Activated CD8-positive, alpha-beta memory T cell treated with anti-CD3 and anti-CD28 coated beads, Interleukin-2, amount 50 U/mL, for 1 hour (primary cell): ENCODE data around the gene TTBK2.
"Not testable (repeated sequence)": the region's sequence is repeated elsewhere in the genome, so short reads cannot be mapped to it uniquely, and the experiment has no call there.

Source experiments
- DNase-seq: peaks from one replicate; pipeline ENCODE4 v3.0.0-alpha.2; 2020; ENCODE audit errors: extremely low read depth

The TTBK2 gene

GRCh38 chr15:42764154-42764731 is 156.3 kb downstream of the TTBK2 start:
- not testable (repeated sequence) for DNase-seq

GRCh38 chr15:42761813-42762212 is 158.8 kb downstream of the TTBK2 start:
- not testable (repeated sequence) for DNase-seq

GRCh38 chr15:42760759-42761158 is 159.8 kb downstream of the TTBK2 start:
- DNase-seq: no peak

- no peak for DNase-seq
Observed at GRCh38 chr15:42759093-42759492, 161.5 kb downstream of the TTBK2 start.

- no peak for DNase-seq
Observed at GRCh38 chr15:42750306-42750705, 170.3 kb downstream of the TTBK2 start.

- no peak for DNase-seq
Observed at GRCh38 chr15:42749266-42749665, 171.3 kb downstream of the TTBK2 start.

GRCh38 chr15:42744195-42744594 is 176.4 kb downstream of the TTBK2 start:
- DNase-seq: no peak

- DNase-seq: no peak
Observed at GRCh38 chr15:42742149-42742548, 178.4 kb downstream of the TTBK2 start.

- no peak for DNase-seq
Observed at GRCh38 chr15:42741710-42742109, 178.9 kb downstream of the TTBK2 start.

- no peak for DNase-seq
Observed at GRCh38 chr15:42737529-42738328, 182.8 kb downstream of the TTBK2 start.

- peak; percentile 59 for DNase-seq
Observed at GRCh38 chr15:42736793-42737528, 183.6 kb downstream of the TTBK2 start, which contains the start of gene CDAN1. TSS of gene CDAN1 (minus strand) at chr15:42737128. CDS start at chr15:42737102, 26 bp downstream.

- no peak for DNase-seq
Observed at GRCh38 chr15:42736178-42736792, 184.3 kb downstream of the TTBK2 start.

- DNase-seq: no peak
Observed at GRCh38 chr15:42735382-42736165, 185.0 kb downstream of the TTBK2 start.

GRCh38 chr15:42734076-42734672 is 186.4 kb downstream of the TTBK2 start:
- DNase-seq: no peak

- no peak for DNase-seq
Observed at GRCh38 chr15:42733027-42733426, 187.6 kb downstream of the TTBK2 start.

GRCh38 chr15:42732095-42732827 is 188.3 kb downstream of the TTBK2 start:
- DNase-seq: no peak

- no peak for DNase-seq
Observed at GRCh38 chr15:42731461-42731860, 189.1 kb downstream of the TTBK2 start.

GRCh38 chr15:42730536-42730935 is 190.0 kb downstream of the TTBK2 start:
- DNase-seq: no peak

- no peak for DNase-seq
Observed at GRCh38 chr15:42730135-42730534, 190.4 kb downstream of the TTBK2 start.

GRCh38 chr15:42729409-42729808 is 191.2 kb downstream of the TTBK2 start:
- DNase-seq: no peak
